ENCODE measurements around the gene RNF224. TPM values are rescaled to one million over a fixed set of nuclear protein-coding genes. Genes with fewer than 3 reads are reported as not detected.

The RNF224 gene
- polyA plus RNA-seq, 1 of the 3 experiments (the other 2 are of a cell fraction): 0.03 TPM

- Histone ChIP-seq H3K9me3 (no peaks in the 10 kb centered on the region), H3K9me2 (no peaks in the 10 kb centered on the region), H4K20me1 (ENCODE audit: insufficient read depth) (no peaks in the 10 kb centered on the region), H3K36me3 (replicated peaks in 1 of 2; ENCODE audit: control insufficient read depth in 1 of 2, insufficient read depth in 2 of 2, low read length in 1 of 2) (no peaks in the 10 kb centered on the region), H3K79me2 (ENCODE audit: insufficient read depth) (peaks cover 27% of the 10 kb centered on the region), H3K27me3 (ENCODE audit: insufficient read depth) (no peaks in the 10 kb centered on the region), H3K9ac (no peak overlapping the region), H3K4me2 (no peak overlapping the region), H3K4me1 (ENCODE audit: control insufficient read depth in 1 of 2, insufficient read depth in 2 of 2, low read depth in 1 of 2, low read length in 1 of 2) (peaks cover 9 to 22% of the 10 kb centered on the region in 2 experiments; a peak in 2 of 4 replicates), H3K27ac (ENCODE audit: low read depth in 2 of 2, low read length in 1 of 2) (no peak overlapping the region), H2AFZ (ENCODE audit: low read depth) (no peak overlapping the region), H3K4me3 (ENCODE audit: low read depth in 2 of 2, low read length in 1 of 2) (no peak overlapping the region), H3F3A (replicated peaks; ENCODE audit: insufficient read depth) (peaks cover 9% of the 10 kb centered on the region)
- WGBS (ENCODE audit: low lambda C conversion rate): 89% methylated on average over 7 of the region's 35 CpGs
- no peak for TF ChIP-seq SIN3A (IDR thresholded peaks at IDR 0.05; ENCODE audit: borderline replicate concordance, low read depth, low read length)
- TF ChIP-seq TAF1 (IDR thresholded peaks at IDR 0.05; ENCODE audit: borderline replicate concordance, low read depth, low read length): no peak
- no peak for TF ChIP-seq NFIC (IDR thresholded peaks at IDR 0.05; ENCODE audit: borderline replicate concordance)
- TF ChIP-seq RCOR1 (IDR thresholded peaks at IDR 0.05; ENCODE audit: low read length): no peak
- no peak for TF ChIP-seq FOXJ3 (CRISPR knock-in tag; IDR thresholded peaks at IDR 0.05)
- TF ChIP-seq, protein P1, sequence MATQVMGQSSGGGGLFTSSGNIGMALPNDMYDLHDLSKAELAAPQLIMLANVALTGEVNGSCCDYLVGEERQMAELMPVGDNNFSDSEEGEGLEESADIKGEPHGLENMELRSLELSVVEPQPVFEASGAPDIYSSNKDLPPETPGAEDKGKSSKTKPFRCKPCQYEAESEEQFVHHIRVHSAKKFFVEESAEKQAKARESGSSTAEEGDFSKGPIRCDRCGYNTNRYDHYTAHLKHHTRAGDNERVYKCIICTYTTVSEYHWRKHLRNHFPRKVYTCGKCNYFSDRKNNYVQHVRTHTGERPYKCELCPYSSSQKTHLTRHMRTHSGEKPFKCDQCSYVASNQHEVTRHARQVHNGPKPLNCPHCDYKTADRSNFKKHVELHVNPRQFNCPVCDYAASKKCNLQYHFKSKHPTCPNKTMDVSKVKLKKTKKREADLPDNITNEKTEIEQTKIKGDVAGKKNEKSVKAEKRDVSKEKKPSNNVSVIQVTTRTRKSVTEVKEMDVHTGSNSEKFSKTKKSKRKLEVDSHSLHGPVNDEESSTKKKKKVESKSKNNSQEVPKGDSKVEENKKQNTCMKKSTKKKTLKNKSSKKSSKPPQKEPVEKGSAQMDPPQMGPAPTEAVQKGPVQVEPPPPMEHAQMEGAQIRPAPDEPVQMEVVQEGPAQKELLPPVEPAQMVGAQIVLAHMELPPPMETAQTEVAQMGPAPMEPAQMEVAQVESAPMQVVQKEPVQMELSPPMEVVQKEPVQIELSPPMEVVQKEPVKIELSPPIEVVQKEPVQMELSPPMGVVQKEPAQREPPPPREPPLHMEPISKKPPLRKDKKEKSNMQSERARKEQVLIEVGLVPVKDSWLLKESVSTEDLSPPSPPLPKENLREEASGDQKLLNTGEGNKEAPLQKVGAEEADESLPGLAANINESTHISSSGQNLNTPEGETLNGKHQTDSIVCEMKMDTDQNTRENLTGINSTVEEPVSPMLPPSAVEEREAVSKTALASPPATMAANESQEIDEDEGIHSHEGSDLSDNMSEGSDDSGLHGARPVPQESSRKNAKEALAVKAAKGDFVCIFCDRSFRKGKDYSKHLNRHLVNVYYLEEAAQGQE (IDR thresholded peaks at IDR 0.05; ENCODE audit: low read depth, low read length): no peak
- TF ChIP-seq NRF1 (IDR thresholded peaks at IDR 0.05; ENCODE audit: low read depth, low read length): no peak
- TF ChIP-seq, protein P2, sequence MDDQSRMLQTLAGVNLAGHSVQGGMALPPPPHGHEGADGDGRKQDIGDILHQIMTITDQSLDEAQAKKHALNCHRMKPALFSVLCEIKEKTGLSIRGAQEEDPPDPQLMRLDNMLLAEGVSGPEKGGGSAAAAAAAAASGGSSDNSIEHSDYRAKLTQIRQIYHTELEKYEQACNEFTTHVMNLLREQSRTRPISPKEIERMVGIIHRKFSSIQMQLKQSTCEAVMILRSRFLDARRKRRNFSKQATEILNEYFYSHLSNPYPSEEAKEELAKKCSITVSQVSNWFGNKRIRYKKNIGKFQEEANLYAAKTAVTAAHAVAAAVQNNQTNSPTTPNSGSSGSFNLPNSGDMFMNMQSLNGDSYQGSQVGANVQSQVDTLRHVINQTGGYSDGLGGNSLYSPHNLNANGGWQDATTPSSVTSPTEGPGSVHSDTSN (IDR thresholded peaks at IDR 0.05): no peak
- TF ChIP-seq CHD2 (IDR thresholded peaks at IDR 0.05; ENCODE audit: low read length, partially characterized antibody): no peak
- TF ChIP-seq POLR2AphosphoS5 (IDR thresholded peaks at IDR 0.05; ENCODE audit: low read depth, low read length): no peak
- TF ChIP-seq TEAD4 (IDR thresholded peaks at IDR 0.05; ENCODE audit: borderline replicate concordance, insufficient read depth): no peak
- TF ChIP-seq FOXM1 (IDR thresholded peaks at IDR 0.05; ENCODE audit: low read depth): no peak
- TF ChIP-seq, protein P3, sequence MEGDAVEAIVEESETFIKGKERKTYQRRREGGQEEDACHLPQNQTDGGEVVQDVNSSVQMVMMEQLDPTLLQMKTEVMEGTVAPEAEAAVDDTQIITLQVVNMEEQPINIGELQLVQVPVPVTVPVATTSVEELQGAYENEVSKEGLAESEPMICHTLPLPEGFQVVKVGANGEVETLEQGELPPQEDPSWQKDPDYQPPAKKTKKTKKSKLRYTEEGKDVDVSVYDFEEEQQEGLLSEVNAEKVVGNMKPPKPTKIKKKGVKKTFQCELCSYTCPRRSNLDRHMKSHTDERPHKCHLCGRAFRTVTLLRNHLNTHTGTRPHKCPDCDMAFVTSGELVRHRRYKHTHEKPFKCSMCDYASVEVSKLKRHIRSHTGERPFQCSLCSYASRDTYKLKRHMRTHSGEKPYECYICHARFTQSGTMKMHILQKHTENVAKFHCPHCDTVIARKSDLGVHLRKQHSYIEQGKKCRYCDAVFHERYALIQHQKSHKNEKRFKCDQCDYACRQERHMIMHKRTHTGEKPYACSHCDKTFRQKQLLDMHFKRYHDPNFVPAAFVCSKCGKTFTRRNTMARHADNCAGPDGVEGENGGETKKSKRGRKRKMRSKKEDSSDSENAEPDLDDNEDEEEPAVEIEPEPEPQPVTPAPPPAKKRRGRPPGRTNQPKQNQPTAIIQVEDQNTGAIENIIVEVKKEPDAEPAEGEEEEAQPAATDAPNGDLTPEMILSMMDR (IDR thresholded peaks at IDR 0.05): no peak
- CTCF ChIA-PET: interaction anchor here (1.0 to 4.5 kb wide), 37 partner anchors 11 to 426 kb away, joined by 3 to 95 read pairs (median 6); partner anchors contain the start of genes ANAPC2, CYSRT1, DPP7 and GRIN1
- no peak for DNase-seq
- POLR2A ChIA-PET: interaction anchor here (1.0 to 1.3 kb wide), 4 partner anchors 18 to 187 kb away, joined by 3 to 4 read pairs (median 3); partner anchors contain the start of genes EXD3 and NOXA1
Observed at GRCh38 chr9:137235424-137236237, 8.3 kb downstream of the RNF224 start.

All from SK-N-SH (cell line).